Left renal pelvis (tissue), 4 donors: ENCODE results near the gene TSPYL1. TPM values are rescaled to one million over a fixed set of nuclear protein-coding genes. Genes with fewer than 3 reads are reported as not detected.
"Not testable (repeated sequence)": the region's sequence is repeated elsewhere in the genome, so short reads cannot be mapped to it uniquely, and the experiment has no call there.

Experiments used
- DNase-seq, 4 donors: peaks; one replicate each; pipeline ENCODE4 v3.0.0-alpha.2; 2013; ENCODE audit warnings: low read depth in 4 of 4, low spot score in 3 of 4
- polyA plus RNA-seq, 4 donors: library from polyadenylated mRNA; unstranded; fragments of 120-200 nt; gene quantifications; one replicate each; pipeline ENCODE4 v1.2.1, GENCODE V29; 2013; ENCODE audit not compliant: insufficient read length in 4 of 4

TSPYL1 gene
- polyA plus RNA-seq, 4 donors = 80.9 to 108 (median 96.2) TPM

- no peak for DNase-seq
These were observed 19.2 kb upstream of the TSPYL1 start for GRCh38 chr6:116298973-116299372.

- no peak for DNase-seq
These were observed 18.5 kb upstream of the TSPYL1 start for GRCh38 chr6:116298273-116298672.

GRCh38 chr6:116292553-116292952, 12.8 kb upstream of the TSPYL1 start:
- DNase-seq = no peak

- DNase-seq = no peak
These were observed 12.1 kb upstream of the TSPYL1 start for GRCh38 chr6:116291701-116292396.

GRCh38 chr6:116290799-116291198, 11.1 kb upstream of the TSPYL1 start:
- DNase-seq = no peak

- no peak for DNase-seq
These were observed 10.1 kb upstream of the TSPYL1 start for GRCh38 chr6:116289876-116290275.

GRCh38 chr6:116287689-116288282, 8.1 kb upstream of the TSPYL1 start:
- DNase-seq = no peak

GRCh38 chr6:116286773-116287358, 7.1 kb upstream of the TSPYL1 start:
- no peak for DNase-seq

- not testable (repeated sequence) for DNase-seq
These were observed 5.3 kb upstream of the TSPYL1 start for GRCh38 chr6:116284984-116285383.

- DNase-seq = no peak
These were observed 3.5 kb upstream of the TSPYL1 start for GRCh38 chr6:116283191-116283590.

GRCh38 chr6:116282698-116283097, 3.0 kb upstream of the TSPYL1 start:
- DNase-seq = no peak

- no peak for DNase-seq
These were observed 1.2 kb upstream of the TSPYL1 start for GRCh38 chr6:116280933-116281316.

GRCh38 chr6:116280161-116280932, 617 bp upstream of the TSPYL1 start:
- peak in 2 of 4 donors; percentile 36 to 50 for DNase-seq

GRCh38 chr6:116278854-116279231, 887 bp downstream of the TSPYL1 start:
- DNase-seq = peak in 1 of 4 donors; percentile 29

- no peak for DNase-seq
These were observed 1.3 kb downstream of the TSPYL1 start for GRCh38 chr6:116278481-116278829.

- DNase-seq = no peak
These were observed 2.6 kb downstream of the TSPYL1 start for GRCh38 chr6:116277124-116277523.

- no peak for DNase-seq
These were observed 8.5 kb downstream of the TSPYL1 start for GRCh38 chr6:116271149-116271708.

GRCh38 chr6:116268589-116269293, 11.0 kb downstream of the TSPYL1 start:
- DNase-seq = no peak

- no peak for DNase-seq
These were observed 11.7 kb downstream of the TSPYL1 start for GRCh38 chr6:116267836-116268588.

GRCh38 chr6:116266803-116267202, 12.9 kb downstream of the TSPYL1 start:
- no peak for DNase-seq
